Liver (tissue), 9 donors: ENCODE data around the gene ATXN10. TPM values are rescaled to one million over a fixed set of nuclear protein-coding genes. Genes with fewer than 3 reads are reported as not detected.

Experiments
- DNase-seq: peaks from one replicate; pipeline ENCODE4 v3.0.0-alpha.2; 2017; ENCODE audit warnings: low spot score
- H3K27ac ChIP-seq, 2 donors: one replicate each; pipeline ENCODE4 v1.7.0; 2013; ENCODE audit warnings: inconsistent platforms in 2 of 2, low read length in 2 of 2, control low read depth in 1 of 2, low read depth in 1 of 2, mild to moderate bottlenecking in 1 of 2
- H3K27me3 ChIP-seq, 4 donors: one replicate each; pipeline versions ENCODE4 v1.6.1 to v1.7.0; 2013; ENCODE audit warnings: low read length in 3 of 4, inconsistent platforms in 1 of 4, mild to moderate bottlenecking in 1 of 4, moderate library complexity in 1 of 4; ENCODE audit not compliant: control insufficient read depth in 4 of 4, insufficient read depth in 4 of 4
- H3K36me3 ChIP-seq, 4 donors: one replicate each; pipeline versions ENCODE4 v1.6.1 to v1.7.0; 2013; ENCODE audit warnings: low read length in 3 of 4, mild to moderate bottlenecking in 3 of 4, low read depth in 1 of 4, moderate library complexity in 1 of 4; ENCODE audit not compliant: control insufficient read depth in 4 of 4, insufficient read depth in 3 of 4
- H3K4me1 ChIP-seq, 4 donors: one replicate each; pipeline versions ENCODE4 v1.6.1 to v1.7.0; 2013; ENCODE audit warnings: low read length in 3 of 4, mild to moderate bottlenecking in 3 of 4, moderate library complexity in 1 of 4; ENCODE audit not compliant: control insufficient read depth in 4 of 4, insufficient read depth in 4 of 4
- H3K4me3 ChIP-seq, 3 donors: one replicate each; pipeline versions ENCODE4 v1.6.1 to v1.7.0; 2013; ENCODE audit warnings: low read length in 3 of 3, control low read depth in 1 of 3, low read depth in 1 of 3, mild to moderate bottlenecking in 1 of 3
- H3K9ac ChIP-seq, 2 donors: one replicate each; pipeline ENCODE4 v1.7.0; 2013; ENCODE audit warnings: low read length in 2 of 2, mild to moderate bottlenecking in 2 of 2, moderate library complexity in 2 of 2, control low read depth in 1 of 2, low read depth in 1 of 2
- H3K9me3 ChIP-seq, 4 donors: one replicate each; pipeline versions ENCODE4 v1.6.1 to v1.7.0; 2013; ENCODE audit warnings: low read length in 3 of 4; ENCODE audit not compliant: control insufficient read depth in 4 of 4
- EGR1 ChIP-seq, 2 donors: IDR thresholded peaks; 2 replicates each; pipeline ENCODE4 v1.6.1; 2016 to 2018; ENCODE audit warnings: antibody characterized with exemption in 2 of 2, low read depth in 2 of 2
- FOXA1 ChIP-seq: IDR thresholded peaks from 2 replicates; pipeline ENCODE4 v1.6.1; 2016; ENCODE audit warnings: antibody characterized with exemption
- FOXA2 ChIP-seq: IDR thresholded peaks from 2 replicates; pipeline ENCODE4 v1.6.1; 2016; ENCODE audit warnings: antibody characterized with exemption
- GABPA ChIP-seq, 2 donors: IDR thresholded peaks in 1 of 2; conservative IDR thresholded peaks in 1 of 2; 2 replicates each; pipeline ENCODE4 v1.6.1; 2016; ENCODE audit warnings: antibody characterized with exemption in 2 of 2, mild to moderate bottlenecking in 1 of 2, moderate library complexity in 1 of 2
- HNF4A ChIP-seq, 2 donors: conservative IDR thresholded peaks; 2 replicates each; pipeline ENCODE4 v1.6.1; 2016; ENCODE audit warnings: antibody characterized with exemption in 2 of 2, mild to moderate bottlenecking in 2 of 2
- HNF4G ChIP-seq: IDR thresholded peaks from 2 replicates; pipeline ENCODE4 v1.6.1; 2016; ENCODE audit warnings: antibody characterized with exemption
- JUND ChIP-seq, 2 donors: IDR thresholded peaks; 2 replicates each; pipeline ENCODE4 v1.6.1; 2016; ENCODE audit warnings: antibody characterized with exemption in 2 of 2
- NR2F2 ChIP-seq: IDR thresholded peaks from 2 replicates; pipeline ENCODE4 v1.6.1; 2016; ENCODE audit warnings: antibody characterized with exemption
- RAD21 ChIP-seq, 2 donors: IDR thresholded peaks; 2 replicates each; pipeline ENCODE4 v1.6.1; 2016; ENCODE audit warnings: antibody characterized with exemption in 2 of 2, mild to moderate bottlenecking in 2 of 2
- RXRA ChIP-seq, 2 donors: IDR thresholded peaks; 2 replicates each; pipeline ENCODE4 v1.6.1; 2017 to 2018; ENCODE audit warnings: antibody characterized with exemption in 2 of 2, mild to moderate bottlenecking in 1 of 2
- SP1 ChIP-seq: IDR thresholded peaks from 2 replicates; pipeline ENCODE4 v1.6.1; 2018; ENCODE audit warnings: antibody characterized with exemption, mild to moderate bottlenecking
- TAF1 ChIP-seq: conservative IDR thresholded peaks from 2 replicates; pipeline ENCODE4 v1.6.1; 2016; ENCODE audit warnings: antibody characterized with exemption, mild to moderate bottlenecking
- YY1 ChIP-seq: IDR thresholded peaks from 2 replicates; pipeline ENCODE4 v1.6.1; 2016; ENCODE audit warnings: antibody characterized with exemption, mild to moderate bottlenecking
- WGBS: extraction: QIAGEN DNeasy Blood & Tissue Kit; methylation state at CpG from one replicate; pipeline ENCODE4 v1.1.7; 2013; 5-methylcytosine and 5-hydroxymethylcytosine counted together
- polyA plus RNA-seq, 2 donors: library from polyadenylated mRNA; stranded (reverse) in 1 of 2; unstranded in 1 of 2; fragments of 200-250 nt in 1 of 2; fragments of >200 nt in 1 of 2; fragmentation: Nextera tagmentation in 1 of 2; extraction: Ambion mirVana in 1 of 2; gene quantifications; one replicate each; pipeline versions ENCODE4 v1.2.1 to v1.2.3, GENCODE V29; 2013 to 2015
- total RNA-seq, 2 donors: library from RNA; depleted of rRNA; stranded (reverse); fragments of >200 nt; gene quantifications; one replicate each; pipeline ENCODE4 v1.2.3, GENCODE V29; 2014
- TF ChIP-seq, protein P1 (sequence below): fragments of 150-350 bp; IDR thresholded peaks from 2 replicates; pipeline ENCODE4 v1.5.1; 2017; ENCODE audit warnings: improper control_type of control experiment, low read depth, low read length; ENCODE audit not compliant: missing input control
- TF ChIP-seq, protein P2 (sequence below): IDR thresholded peaks from 2 replicates; pipeline ENCODE4 v1.6.1; 2016; ENCODE audit warnings: antibody characterized with exemption
- TF ChIP-seq, protein P3 (sequence below): IDR thresholded peaks from 2 replicates; pipeline ENCODE4 v1.6.1; 2016; ENCODE audit warnings: antibody characterized with exemption
- TF ChIP-seq, protein P4 (sequence below): IDR thresholded peaks from 2 replicates; pipeline ENCODE4 v1.6.1; 2016; ENCODE audit warnings: antibody characterized with exemption
- TF ChIP-seq, protein P5 (sequence below): IDR thresholded peaks from 2 replicates; pipeline ENCODE4 v1.6.1; 2016; ENCODE audit warnings: antibody characterized with exemption, mild to moderate bottlenecking
- donor health status: healthy.
- donor health status: healthy.
- donor health status: healthy.
- donor health status: healthy.
- donor health status: healthy.

ATXN10 gene
- total and polyA plus RNA-seq, 4 donors, result 34.9 to 100 (median 69.7) TPM

DNA sequence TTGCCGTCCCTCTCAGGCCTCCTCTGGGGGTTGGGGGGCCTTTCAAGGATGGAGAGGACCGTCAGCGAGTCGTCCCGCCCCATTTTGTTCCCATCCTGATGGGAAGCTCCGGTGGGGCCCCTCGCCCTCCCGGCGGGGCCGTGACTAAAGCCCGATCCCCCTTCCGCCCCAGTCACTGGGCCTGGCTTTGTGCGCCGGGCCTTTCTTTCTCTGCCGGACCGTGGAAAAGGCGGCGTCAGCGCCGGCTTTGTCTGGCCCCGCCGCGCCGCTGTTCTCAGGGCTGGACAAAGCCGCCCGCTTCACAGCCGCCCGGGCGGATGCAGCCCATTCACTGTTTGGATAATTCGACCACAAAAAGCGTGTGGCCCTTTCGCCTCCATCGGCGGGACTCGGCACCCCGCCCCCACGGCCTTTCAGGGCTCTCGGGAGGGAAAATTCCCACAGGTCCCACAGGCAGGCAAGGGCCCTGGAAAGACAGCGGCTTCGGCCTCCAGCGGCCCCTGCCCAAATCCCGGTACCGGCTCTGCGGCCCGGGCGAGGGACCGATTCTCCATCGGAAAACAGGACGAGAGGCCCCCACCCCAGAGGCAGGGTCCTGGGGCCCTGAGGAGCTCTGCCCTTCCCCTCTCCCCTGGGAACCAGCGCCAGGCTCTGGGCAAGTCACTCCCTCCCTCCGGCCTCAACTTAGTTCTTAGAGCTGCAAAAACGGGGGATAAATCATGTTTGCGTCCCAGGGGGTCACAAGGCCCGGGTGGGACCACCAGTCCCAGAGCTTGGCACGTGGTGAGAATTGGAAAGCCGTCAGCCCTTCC is 218.1 kb downstream of the ATXN10 start:
- Histone ChIP-seq H3K4me1 (no peaks in the 10 kb centered on the region), H3K4me3 (no peak overlapping the region), H3K27ac (no peak overlapping the region), H3K36me3 (no peaks in the 10 kb centered on the region), H3K9me3 (no peaks in the 10 kb centered on the region), H3K9ac (no peak overlapping the region), H3K27me3 (peaks cover 0 to 7% (median 0%) of the 10 kb centered on the region in 4 donors)
- no peak for DNase-seq
- 37% methylated on average over 56 of the region's 56 CpGs for WGBS
- TF ChIP-seq SP1, result no peak
- TF ChIP-seq JUND (IDR thresholded peaks at IDR 0.05), result no peak
- TF ChIP-seq, protein P1, sequence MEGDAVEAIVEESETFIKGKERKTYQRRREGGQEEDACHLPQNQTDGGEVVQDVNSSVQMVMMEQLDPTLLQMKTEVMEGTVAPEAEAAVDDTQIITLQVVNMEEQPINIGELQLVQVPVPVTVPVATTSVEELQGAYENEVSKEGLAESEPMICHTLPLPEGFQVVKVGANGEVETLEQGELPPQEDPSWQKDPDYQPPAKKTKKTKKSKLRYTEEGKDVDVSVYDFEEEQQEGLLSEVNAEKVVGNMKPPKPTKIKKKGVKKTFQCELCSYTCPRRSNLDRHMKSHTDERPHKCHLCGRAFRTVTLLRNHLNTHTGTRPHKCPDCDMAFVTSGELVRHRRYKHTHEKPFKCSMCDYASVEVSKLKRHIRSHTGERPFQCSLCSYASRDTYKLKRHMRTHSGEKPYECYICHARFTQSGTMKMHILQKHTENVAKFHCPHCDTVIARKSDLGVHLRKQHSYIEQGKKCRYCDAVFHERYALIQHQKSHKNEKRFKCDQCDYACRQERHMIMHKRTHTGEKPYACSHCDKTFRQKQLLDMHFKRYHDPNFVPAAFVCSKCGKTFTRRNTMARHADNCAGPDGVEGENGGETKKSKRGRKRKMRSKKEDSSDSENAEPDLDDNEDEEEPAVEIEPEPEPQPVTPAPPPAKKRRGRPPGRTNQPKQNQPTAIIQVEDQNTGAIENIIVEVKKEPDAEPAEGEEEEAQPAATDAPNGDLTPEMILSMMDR, result no peak
- TF ChIP-seq, protein P2, sequence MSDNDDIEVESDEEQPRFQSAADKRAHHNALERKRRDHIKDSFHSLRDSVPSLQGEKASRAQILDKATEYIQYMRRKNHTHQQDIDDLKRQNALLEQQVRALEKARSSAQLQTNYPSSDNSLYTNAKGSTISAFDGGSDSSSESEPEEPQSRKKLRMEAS, result no peak
- TF ChIP-seq NR2F2, result no peak
- TF ChIP-seq, protein P3, sequence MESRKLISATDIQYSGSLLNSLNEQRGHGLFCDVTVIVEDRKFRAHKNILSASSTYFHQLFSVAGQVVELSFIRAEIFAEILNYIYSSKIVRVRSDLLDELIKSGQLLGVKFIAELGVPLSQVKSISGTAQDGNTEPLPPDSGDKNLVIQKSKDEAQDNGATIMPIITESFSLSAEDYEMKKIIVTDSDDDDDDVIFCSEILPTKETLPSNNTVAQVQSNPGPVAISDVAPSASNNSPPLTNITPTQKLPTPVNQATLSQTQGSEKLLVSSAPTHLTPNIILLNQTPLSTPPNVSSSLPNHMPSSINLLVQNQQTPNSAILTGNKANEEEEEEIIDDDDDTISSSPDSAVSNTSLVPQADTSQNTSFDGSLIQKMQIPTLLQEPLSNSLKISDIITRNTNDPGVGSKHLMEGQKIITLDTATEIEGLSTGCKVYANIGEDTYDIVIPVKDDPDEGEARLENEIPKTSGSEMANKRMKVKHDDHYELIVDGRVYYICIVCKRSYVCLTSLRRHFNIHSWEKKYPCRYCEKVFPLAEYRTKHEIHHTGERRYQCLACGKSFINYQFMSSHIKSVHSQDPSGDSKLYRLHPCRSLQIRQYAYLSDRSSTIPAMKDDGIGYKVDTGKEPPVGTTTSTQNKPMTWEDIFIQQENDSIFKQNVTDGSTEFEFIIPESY, result no peak
- no peak for TF ChIP-seq FOXA2
- TF ChIP-seq, protein P4, sequence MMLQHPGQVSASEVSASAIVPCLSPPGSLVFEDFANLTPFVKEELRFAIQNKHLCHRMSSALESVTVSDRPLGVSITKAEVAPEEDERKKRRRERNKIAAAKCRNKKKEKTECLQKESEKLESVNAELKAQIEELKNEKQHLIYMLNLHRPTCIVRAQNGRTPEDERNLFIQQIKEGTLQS, result no peak
- TF ChIP-seq, protein P5, sequence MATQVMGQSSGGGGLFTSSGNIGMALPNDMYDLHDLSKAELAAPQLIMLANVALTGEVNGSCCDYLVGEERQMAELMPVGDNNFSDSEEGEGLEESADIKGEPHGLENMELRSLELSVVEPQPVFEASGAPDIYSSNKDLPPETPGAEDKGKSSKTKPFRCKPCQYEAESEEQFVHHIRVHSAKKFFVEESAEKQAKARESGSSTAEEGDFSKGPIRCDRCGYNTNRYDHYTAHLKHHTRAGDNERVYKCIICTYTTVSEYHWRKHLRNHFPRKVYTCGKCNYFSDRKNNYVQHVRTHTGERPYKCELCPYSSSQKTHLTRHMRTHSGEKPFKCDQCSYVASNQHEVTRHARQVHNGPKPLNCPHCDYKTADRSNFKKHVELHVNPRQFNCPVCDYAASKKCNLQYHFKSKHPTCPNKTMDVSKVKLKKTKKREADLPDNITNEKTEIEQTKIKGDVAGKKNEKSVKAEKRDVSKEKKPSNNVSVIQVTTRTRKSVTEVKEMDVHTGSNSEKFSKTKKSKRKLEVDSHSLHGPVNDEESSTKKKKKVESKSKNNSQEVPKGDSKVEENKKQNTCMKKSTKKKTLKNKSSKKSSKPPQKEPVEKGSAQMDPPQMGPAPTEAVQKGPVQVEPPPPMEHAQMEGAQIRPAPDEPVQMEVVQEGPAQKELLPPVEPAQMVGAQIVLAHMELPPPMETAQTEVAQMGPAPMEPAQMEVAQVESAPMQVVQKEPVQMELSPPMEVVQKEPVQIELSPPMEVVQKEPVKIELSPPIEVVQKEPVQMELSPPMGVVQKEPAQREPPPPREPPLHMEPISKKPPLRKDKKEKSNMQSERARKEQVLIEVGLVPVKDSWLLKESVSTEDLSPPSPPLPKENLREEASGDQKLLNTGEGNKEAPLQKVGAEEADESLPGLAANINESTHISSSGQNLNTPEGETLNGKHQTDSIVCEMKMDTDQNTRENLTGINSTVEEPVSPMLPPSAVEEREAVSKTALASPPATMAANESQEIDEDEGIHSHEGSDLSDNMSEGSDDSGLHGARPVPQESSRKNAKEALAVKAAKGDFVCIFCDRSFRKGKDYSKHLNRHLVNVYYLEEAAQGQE, result no peak
- TF ChIP-seq RAD21 (IDR thresholded peaks at IDR 0.05), result no peak
- TF ChIP-seq YY1, result no peak
- TF ChIP-seq TAF1, result no peak
- TF ChIP-seq RXRA (IDR thresholded peaks at IDR 0.05), result no peak
- no peak for TF ChIP-seq HNF4A (conservative IDR thresholded peaks at IDR 0.05)
- no peak for TF ChIP-seq EGR1 (IDR thresholded peaks at IDR 0.05; ENCODE audit: low read depth in 2 of 2)
- TF ChIP-seq HNF4G, result no peak
- TF ChIP-seq GABPA (IDR thresholded peaks at IDR 0.05 in 1 of 2, conservative IDR thresholded peaks at IDR 0.05 in 1 of 2), result no peak
- TF ChIP-seq FOXA1, result no peak
